SK-N-SH (cell line): ENCODE measurements around the gene BTBD7.

Experiments
- CTCF ChIP-seq: fragments of 200-600 bp; sonication (generic); IDR thresholded peaks from 2 replicates; pipeline ENCODE4 v1.6.1; 2017; ENCODE audit warnings: antibody characterized with exemption, mild to moderate bottlenecking, moderate library complexity
- EZH2phosphoT487 ChIP-seq: fragments of 200-600 bp; sonication (generic); IDR thresholded peaks from 2 replicates; pipeline ENCODE4 v1.6.1; 2017; ENCODE audit warnings: low read depth, mixed run types, mild to moderate bottlenecking, antibody characterized with exemption, moderate library complexity, borderline replicate concordance
- GABPA ChIP-seq: IDR thresholded peaks from 2 replicates; pipeline ENCODE4 v1.4.0; 2012; ENCODE audit warnings: low read depth, mild to moderate bottlenecking
- MAX ChIP-seq: IDR thresholded peaks from 2 replicates; pipeline ENCODE4 v1.4.0; 2012; ENCODE audit warnings: low read depth
- MEF2A ChIP-seq: IDR thresholded peaks from 2 replicates; pipeline ENCODE4 v1.4.0; 2012; ENCODE audit warnings: low read depth, borderline replicate concordance
- POLR2AphosphoS5 ChIP-seq: IDR thresholded peaks from 2 replicates; pipeline ENCODE4 v1.6.1; 2012; ENCODE audit warnings: low read depth, low read length
- REST ChIP-seq: IDR thresholded peaks from 2 replicates; pipeline ENCODE4 v1.6.1; 2012; ENCODE audit warnings: mild to moderate bottlenecking, low read depth, low read length, moderate library complexity
- RFX5 ChIP-seq: IDR thresholded peaks from 2 replicates; pipeline ENCODE4 v1.6.1; 2012; ENCODE audit warnings: mild to moderate bottlenecking, improper control_type of control experiment, low read length
- RXRA ChIP-seq: IDR thresholded peaks from 2 replicates; pipeline ENCODE4 v1.4.0; 2012; ENCODE audit warnings: low read depth, mild to moderate bottlenecking, borderline replicate concordance
- SMC3 ChIP-seq: IDR thresholded peaks from 2 replicates; pipeline ENCODE4 v1.6.1; 2012; ENCODE audit warnings: low read depth, low read length, improper control_type of control experiment

GRCh38 chr14:93332853-93333630 lies at the start of gene BTBD7:
- TF ChIP-seq MAX = peak; percentile 68
- peak; percentile 38; the same call in 1 of the 2 replicates for TF ChIP-seq CTCF
- no peak for TF ChIP-seq RXRA
- no peak for TF ChIP-seq EZH2phosphoT487
- peak; percentile 51 for TF ChIP-seq POLR2AphosphoS5
- TF ChIP-seq SMC3 = 0 out of 2 replicates have a peak, but pooled peaks have one; percentile 5
- TF ChIP-seq GABPA = no peak
- TF ChIP-seq MEF2A = no peak
- no peak for TF ChIP-seq REST
- TF ChIP-seq RFX5 = no peak
